Measurements from ENCODE around the gene SERPINB1. TPM values are rescaled to one million over a fixed set of nuclear protein-coding genes. Genes with fewer than 3 reads are reported as not detected.
A peak's percentile ranks its signal among the peaks of the same experiment; 100 is the strongest.

SERPINB1 gene
- total and polyA plus RNA-seq, 9 of the 15 experiments (the other 6 are each of a cell fraction or from before 2014, with no cell fraction given) = 33.9 to 108 (median 63.8) TPM

DNA sequence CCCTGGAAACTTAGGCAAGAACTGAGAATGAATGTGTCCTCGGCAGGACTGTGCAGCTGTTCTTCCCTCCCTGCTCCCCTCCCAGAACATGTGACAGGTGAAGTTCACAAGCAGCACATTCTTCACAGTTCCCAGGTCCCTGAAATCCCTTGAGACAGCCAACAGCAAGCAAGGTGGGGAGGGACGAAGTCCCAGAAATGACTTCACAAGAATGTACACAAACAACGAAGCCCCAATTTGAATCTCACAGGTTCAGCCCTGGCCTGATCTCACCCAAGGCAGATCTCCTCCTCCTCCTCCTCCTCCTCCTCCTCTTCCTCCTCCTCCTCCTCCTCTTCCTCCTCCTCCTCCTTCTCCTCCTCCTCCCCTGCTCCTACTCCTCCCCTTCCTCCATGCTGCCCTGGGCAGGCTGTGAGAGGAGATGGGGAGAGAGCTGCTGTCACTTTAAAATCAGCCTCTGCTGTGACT lies 44.1 kb downstream of the SERPINB1 start (continued):
- TF ChIP-seq, protein P1, sequence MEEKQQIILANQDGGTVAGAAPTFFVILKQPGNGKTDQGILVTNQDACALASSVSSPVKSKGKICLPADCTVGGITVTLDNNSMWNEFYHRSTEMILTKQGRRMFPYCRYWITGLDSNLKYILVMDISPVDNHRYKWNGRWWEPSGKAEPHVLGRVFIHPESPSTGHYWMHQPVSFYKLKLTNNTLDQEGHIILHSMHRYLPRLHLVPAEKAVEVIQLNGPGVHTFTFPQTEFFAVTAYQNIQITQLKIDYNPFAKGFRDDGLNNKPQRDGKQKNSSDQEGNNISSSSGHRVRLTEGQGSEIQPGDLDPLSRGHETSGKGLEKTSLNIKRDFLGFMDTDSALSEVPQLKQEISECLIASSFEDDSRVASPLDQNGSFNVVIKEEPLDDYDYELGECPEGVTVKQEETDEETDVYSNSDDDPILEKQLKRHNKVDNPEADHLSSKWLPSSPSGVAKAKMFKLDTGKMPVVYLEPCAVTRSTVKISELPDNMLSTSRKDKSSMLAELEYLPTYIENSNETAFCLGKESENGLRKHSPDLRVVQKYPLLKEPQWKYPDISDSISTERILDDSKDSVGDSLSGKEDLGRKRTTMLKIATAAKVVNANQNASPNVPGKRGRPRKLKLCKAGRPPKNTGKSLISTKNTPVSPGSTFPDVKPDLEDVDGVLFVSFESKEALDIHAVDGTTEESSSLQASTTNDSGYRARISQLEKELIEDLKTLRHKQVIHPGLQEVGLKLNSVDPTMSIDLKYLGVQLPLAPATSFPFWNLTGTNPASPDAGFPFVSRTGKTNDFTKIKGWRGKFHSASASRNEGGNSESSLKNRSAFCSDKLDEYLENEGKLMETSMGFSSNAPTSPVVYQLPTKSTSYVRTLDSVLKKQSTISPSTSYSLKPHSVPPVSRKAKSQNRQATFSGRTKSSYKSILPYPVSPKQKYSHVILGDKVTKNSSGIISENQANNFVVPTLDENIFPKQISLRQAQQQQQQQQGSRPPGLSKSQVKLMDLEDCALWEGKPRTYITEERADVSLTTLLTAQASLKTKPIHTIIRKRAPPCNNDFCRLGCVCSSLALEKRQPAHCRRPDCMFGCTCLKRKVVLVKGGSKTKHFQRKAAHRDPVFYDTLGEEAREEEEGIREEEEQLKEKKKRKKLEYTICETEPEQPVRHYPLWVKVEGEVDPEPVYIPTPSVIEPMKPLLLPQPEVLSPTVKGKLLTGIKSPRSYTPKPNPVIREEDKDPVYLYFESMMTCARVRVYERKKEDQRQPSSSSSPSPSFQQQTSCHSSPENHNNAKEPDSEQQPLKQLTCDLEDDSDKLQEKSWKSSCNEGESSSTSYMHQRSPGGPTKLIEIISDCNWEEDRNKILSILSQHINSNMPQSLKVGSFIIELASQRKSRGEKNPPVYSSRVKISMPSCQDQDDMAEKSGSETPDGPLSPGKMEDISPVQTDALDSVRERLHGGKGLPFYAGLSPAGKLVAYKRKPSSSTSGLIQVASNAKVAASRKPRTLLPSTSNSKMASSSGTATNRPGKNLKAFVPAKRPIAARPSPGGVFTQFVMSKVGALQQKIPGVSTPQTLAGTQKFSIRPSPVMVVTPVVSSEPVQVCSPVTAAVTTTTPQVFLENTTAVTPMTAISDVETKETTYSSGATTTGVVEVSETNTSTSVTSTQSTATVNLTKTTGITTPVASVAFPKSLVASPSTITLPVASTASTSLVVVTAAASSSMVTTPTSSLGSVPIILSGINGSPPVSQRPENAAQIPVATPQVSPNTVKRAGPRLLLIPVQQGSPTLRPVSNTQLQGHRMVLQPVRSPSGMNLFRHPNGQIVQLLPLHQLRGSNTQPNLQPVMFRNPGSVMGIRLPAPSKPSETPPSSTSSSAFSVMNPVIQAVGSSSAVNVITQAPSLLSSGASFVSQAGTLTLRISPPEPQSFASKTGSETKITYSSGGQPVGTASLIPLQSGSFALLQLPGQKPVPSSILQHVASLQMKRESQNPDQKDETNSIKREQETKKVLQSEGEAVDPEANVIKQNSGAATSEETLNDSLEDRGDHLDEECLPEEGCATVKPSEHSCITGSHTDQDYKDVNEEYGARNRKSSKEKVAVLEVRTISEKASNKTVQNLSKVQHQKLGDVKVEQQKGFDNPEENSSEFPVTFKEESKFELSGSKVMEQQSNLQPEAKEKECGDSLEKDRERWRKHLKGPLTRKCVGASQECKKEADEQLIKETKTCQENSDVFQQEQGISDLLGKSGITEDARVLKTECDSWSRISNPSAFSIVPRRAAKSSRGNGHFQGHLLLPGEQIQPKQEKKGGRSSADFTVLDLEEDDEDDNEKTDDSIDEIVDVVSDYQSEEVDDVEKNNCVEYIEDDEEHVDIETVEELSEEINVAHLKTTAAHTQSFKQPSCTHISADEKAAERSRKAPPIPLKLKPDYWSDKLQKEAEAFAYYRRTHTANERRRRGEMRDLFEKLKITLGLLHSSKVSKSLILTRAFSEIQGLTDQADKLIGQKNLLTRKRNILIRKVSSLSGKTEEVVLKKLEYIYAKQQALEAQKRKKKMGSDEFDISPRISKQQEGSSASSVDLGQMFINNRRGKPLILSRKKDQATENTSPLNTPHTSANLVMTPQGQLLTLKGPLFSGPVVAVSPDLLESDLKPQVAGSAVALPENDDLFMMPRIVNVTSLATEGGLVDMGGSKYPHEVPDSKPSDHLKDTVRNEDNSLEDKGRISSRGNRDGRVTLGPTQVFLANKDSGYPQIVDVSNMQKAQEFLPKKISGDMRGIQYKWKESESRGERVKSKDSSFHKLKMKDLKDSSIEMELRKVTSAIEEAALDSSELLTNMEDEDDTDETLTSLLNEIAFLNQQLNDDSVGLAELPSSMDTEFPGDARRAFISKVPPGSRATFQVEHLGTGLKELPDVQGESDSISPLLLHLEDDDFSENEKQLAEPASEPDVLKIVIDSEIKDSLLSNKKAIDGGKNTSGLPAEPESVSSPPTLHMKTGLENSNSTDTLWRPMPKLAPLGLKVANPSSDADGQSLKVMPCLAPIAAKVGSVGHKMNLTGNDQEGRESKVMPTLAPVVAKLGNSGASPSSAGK (IDR thresholded peaks at IDR 0.05) = peak; percentile 70
- TF ChIP-seq, protein P2, sequence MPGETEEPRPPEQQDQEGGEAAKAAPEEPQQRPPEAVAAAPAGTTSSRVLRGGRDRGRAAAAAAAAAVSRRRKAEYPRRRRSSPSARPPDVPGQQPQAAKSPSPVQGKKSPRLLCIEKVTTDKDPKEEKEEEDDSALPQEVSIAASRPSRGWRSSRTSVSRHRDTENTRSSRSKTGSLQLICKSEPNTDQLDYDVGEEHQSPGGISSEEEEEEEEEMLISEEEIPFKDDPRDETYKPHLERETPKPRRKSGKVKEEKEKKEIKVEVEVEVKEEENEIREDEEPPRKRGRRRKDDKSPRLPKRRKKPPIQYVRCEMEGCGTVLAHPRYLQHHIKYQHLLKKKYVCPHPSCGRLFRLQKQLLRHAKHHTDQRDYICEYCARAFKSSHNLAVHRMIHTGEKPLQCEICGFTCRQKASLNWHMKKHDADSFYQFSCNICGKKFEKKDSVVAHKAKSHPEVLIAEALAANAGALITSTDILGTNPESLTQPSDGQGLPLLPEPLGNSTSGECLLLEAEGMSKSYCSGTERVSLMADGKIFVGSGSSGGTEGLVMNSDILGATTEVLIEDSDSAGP (CRISPR knock-in tag; IDR thresholded peaks at IDR 0.05) = peak; percentile 75; the same call in 1 of the 2 replicates
- no peak for TF ChIP-seq NEUROD1 (IDR thresholded peaks at IDR 0.05; ENCODE audit: borderline replicate concordance, low read depth, low read length, partially characterized antibody)
- TF ChIP-seq, protein P3, sequence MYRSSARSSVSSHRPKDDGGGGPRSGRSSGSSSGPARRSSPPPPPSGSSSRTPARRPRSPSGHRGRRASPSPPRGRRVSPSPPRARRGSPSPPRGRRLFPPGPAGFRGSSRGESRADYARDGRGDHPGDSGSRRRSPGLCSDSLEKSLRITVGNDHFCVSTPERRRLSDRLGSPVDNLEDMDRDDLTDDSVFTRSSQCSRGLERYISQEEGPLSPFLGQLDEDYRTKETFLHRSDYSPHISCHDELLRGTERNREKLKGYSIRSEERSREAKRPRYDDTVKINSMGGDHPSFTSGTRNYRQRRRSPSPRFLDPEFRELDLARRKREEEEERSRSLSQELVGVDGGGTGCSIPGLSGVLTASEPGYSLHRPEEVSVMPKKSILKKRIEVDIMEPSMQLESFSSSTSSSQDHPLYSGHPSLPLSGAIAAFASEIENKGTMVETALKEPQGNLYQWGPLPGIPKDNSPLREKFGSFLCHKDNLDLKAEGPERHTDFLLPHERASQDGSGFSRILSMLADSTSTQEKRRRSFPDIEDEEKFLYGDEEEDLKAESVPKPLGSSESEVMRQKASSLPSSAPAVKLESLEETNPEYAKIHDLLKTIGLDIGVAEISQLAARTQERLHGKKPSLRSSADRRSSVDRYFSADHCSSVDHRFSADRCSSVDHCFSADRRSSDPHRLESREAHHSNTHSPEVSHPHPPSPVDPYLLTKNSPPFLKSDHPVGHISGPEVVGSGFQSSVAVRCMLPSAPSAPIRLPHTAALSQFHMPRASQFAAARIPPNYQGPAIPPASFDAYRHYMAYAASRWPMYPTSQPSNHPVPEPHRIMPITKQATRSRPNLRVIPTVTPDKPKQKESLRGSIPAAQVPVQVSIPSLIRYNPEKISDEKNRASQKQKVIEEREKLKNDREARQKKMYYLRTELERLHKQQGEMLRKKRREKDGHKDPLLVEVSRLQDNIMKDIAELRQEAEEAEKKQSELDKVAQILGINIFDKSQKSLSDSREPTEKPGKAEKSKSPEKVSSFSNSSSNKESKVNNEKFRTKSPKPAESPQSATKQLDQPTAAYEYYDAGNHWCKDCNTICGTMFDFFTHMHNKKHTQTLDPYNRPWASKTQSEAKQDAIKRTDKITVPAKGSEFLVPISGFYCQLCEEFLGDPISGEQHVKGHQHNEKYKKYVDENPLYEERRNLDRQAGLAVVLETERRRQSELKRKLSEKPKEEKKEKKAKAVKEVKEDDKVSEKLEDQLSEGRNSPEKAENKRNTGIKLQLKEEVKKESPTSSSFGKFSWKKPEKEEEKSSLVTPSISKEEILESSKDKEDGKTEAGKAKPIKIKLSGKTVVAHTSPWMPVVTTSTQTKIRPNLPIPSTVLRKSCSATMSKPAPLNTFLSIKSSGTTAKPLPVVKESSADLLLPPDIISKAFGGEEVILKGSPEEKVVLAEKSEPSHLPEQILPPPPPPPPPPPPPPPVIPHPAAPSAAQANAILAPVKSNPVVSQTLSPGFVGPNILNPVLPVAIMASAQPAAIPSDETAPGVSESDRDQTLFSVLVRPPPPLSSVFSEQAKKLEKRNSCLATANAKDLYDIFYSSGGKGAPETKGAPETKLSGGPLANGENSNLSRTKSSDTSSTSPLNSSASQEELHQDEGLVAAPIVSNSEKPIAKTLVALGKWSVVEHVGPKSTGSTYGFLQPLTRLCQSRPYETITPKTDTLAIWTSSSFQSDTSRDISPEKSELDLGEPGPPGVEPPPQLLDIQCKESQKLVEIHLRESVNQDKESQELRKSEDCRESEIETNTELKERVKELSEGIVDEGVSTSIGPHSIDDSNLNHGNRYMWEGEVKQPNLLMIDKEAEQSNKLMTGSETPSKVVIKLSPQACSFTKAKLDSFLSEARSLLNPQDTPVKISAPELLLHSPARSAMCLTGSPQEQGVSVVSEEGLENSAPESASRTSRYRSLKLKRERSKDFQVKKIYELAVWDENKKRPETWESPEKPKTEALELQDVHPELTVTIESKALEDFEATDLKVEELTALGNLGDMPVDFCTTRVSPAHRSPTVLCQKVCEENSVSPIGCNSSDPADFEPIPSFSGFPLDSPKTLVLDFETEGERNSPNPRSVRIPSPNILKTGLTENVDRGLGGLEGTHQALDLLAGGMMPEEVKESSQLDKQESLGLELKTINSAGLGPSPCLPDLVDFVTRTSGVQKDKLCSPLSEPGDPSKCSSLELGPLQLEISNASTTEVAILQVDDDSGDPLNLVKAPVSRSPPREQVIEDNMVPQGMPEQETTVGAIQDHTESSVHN (IDR thresholded peaks at IDR 0.05; ENCODE audit: borderline replicate concordance in 1 of 2, low read depth in 1 of 2) = no peak
